Adipocyte (in vitro differentiated cells): ENCODE results near the gene B3GALT4.

ENCODE experiments used
- DNase-seq: peaks from one replicate; pipeline ENCODE4 v3.0.0-alpha.2; 2015; ENCODE audit warnings: low read depth
- H3K27me3 ChIP-seq: replicated peaks from 2 replicates; pipeline ENCODE4 v1.7.0; 2013; ENCODE audit warnings: mild to moderate bottlenecking, low read length, moderate library complexity; ENCODE audit not compliant: control insufficient read depth, insufficient read depth
- H3K36me3 ChIP-seq: 2 replicates; pipeline ENCODE4 v1.7.0; 2013; ENCODE audit warnings: low read length, mild to moderate bottlenecking, moderate library complexity; ENCODE audit not compliant: control insufficient read depth, insufficient read depth, severe bottlenecking
- H3K4me1 ChIP-seq: 2 replicates; pipeline ENCODE4 v1.7.0; 2013; ENCODE audit warnings: mild to moderate bottlenecking, low read length, moderate library complexity; ENCODE audit not compliant: control insufficient read depth, insufficient read depth
- H3K4me3 ChIP-seq: 2 replicates; pipeline ENCODE4 v1.7.0; 2013; ENCODE audit warnings: mild to moderate bottlenecking, low read length, moderate library complexity
- H3K9ac ChIP-seq: 2 replicates; pipeline ENCODE4 v1.7.0; 2013; ENCODE audit warnings: mild to moderate bottlenecking, low read length, moderate library complexity
- H3K9me3 ChIP-seq: 2 replicates; pipeline ENCODE4 v1.7.0; 2013; ENCODE audit warnings: mild to moderate bottlenecking, low read length, moderate library complexity; ENCODE audit not compliant: control insufficient read depth

Gene B3GALT4

DNA sequence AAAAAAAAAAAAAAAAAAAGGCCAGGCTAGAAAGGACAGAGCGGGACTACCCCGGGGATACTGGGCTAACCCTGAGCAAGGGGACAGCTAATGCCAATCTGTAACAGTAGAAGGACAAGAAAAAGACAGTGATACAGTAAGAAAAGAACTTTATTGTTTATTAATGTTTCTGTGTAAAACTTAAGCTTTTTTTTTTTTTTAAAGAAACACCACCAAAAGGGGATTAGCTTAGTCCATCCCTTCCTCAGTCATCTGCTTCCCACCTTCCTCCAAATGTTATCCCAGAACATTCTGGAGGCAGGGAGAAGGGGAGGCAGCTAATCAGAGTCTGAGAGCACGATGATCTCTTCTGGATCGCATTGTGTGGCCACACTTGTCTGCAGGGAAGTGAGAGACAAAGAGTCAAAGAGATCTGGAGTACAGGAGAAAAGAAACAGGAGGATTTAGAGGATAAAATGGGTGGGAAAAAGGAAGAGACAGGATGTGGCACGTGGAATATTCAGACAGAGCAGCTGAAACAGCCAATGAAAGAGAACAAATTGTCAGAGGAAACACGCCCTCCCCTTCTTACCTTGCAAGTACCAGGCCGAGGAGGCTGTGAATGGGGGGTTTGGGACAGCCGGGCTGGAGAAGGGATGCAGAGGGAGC lies 41.6 kb downstream of the B3GALT4 start:
- no peaks in the 10 kb centered on the region for H3K27me3 ChIP-seq
- peak overlapping the region; percentile 85 for H3K4me3 ChIP-seq
- no peak for DNase-seq
- no peaks in the 10 kb centered on the region for H3K9me3 ChIP-seq
- peak overlapping the region; percentile 80 for H3K9ac ChIP-seq
- peaks cover 15% of the 10 kb centered on the region for H3K36me3 ChIP-seq
- peaks cover 57% of the 10 kb centered on the region for H3K4me1 ChIP-seq

DNA sequence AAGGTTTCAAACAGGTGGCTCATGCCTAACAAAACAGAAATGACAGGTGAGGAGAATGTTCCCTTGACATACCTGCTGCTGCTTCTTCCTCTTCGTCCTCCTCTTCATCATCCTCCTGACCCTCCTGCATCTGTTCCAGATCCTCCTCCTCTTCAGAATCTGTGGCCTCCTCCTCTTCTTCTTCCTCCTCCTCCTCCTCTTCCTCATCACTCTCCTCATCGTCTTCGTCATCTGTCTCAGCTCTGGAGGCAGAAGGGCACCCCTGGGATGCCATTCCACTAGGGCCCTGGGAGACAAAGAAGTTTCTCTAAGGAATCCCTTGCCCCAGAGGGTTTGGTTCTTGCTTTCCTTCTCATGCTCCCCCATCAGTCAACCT lies 43.0 kb downstream of the B3GALT4 start:
- Histone ChIP-seq H3K27me3 (no peaks in the 10 kb centered on the region), H3K9me3 (no peaks in the 10 kb centered on the region), H3K9ac (peak overlapping the region; percentile 22), H3K4me3 (peak overlapping the region; percentile 83), H3K36me3 (peaks cover 15% of the 10 kb centered on the region), H3K4me1 (peaks cover 55% of the 10 kb centered on the region)
- DNase-seq: no peak

DNA sequence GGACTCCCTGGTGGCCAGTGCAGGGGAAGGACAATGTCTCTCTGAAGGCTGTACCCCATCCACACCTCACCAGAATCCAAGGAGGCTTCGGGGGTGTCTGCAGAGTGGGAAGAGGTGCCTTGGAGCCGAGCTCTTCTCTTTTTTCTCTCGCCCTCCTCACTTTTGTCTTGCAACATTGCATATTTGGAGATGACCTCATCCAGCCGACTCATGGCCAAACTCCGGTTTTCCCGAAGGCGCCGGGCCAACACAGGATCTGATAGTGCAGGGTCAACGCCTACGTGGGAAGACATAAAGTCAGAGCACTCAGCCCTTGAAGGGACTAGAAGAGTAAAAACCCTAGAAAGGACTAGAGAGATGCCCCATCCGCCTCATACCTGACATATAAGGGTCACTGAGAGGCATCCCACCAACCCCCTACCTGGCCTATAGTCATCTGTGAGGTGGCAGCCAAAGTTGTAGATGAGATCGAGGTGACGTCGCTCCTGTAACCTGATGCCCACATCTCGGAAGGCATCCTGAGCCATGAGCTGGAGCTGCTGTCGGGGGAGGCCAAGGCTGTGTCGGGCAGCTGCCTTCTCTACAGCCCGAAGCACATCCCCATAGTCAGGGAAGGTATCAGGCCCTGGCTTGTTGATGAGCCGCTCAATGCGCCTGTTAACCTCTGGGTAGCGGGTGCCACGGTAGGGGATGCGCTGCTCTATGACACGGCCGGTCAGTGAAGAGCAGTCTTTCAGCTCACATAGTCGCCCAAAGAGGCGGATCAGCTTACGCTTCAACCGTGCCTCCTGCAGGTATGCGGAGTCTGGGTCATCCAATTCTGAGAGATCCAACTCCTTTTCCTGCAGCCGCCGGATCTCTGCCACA lies 43.6 kb downstream of the B3GALT4 start:
- Histone ChIP-seq H3K27me3 (no peaks in the 10 kb centered on the region), H3K9ac (peak overlapping the region; percentile 84), H3K36me3 (peaks cover 15% of the 10 kb centered on the region), H3K9me3 (no peaks in the 10 kb centered on the region), H3K4me1 (peaks cover 53% of the 10 kb centered on the region), H3K4me3 (peak overlapping the region; percentile 83)
- DNase-seq: peak; percentile 88

DNA sequence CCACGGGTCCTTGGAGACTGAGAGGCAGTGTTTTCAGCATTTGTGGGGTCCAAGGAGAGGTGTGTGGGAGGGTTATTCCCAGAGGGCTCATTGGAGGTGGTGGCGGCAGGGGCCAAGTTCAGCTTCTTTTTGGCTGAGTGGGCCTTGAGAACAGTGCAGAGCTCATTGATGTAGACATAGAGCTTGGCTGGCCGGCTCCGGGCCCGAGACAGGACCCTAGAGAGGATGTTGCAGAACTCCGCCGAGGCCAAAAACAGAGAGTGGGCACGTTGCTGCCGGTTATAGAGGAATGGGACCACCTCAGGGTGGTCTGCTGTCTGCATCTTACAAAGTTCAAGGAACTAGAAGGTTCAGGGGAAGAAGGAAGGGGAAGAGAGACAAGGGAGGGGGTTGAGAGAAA lies 44.3 kb downstream of the B3GALT4 start:
- H3K4me1 ChIP-seq: peaks cover 53% of the 10 kb centered on the region
- no peak for DNase-seq
- H3K36me3 ChIP-seq: peaks cover 15% of the 10 kb centered on the region
- H3K27me3 ChIP-seq: no peaks in the 10 kb centered on the region
- peak overlapping the region; percentile 84 for H3K9ac ChIP-seq
- H3K4me3 ChIP-seq: peak overlapping the region; percentile 83
- no peaks in the 10 kb centered on the region for H3K9me3 ChIP-seq

DNA sequence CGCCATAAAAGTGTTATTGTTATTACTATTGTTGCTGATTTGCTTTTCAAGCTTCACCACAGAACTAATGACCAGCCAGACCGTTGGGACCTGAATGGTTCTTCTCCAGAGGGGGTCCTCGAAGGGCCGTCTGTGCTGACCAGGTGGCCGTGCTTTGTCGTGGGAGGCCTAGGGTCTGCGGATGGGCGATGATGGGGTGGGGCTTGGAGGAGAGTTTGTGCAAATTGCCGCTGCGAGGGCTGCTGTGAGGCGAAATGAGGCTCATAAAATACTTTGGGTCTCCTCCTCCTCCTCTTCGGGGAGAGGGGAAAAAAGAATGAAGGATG lies 46.7 kb downstream of the B3GALT4 start:
- Histone ChIP-seq H3K36me3 (peaks cover 13% of the 10 kb centered on the region), H3K27me3 (no peaks in the 10 kb centered on the region), H3K9ac (peak overlapping the region; percentile 84), H3K9me3 (no peaks in the 10 kb centered on the region), H3K4me1 (peaks cover 44% of the 10 kb centered on the region), H3K4me3 (peak overlapping the region; percentile 83)
- no peak for DNase-seq

DNA sequence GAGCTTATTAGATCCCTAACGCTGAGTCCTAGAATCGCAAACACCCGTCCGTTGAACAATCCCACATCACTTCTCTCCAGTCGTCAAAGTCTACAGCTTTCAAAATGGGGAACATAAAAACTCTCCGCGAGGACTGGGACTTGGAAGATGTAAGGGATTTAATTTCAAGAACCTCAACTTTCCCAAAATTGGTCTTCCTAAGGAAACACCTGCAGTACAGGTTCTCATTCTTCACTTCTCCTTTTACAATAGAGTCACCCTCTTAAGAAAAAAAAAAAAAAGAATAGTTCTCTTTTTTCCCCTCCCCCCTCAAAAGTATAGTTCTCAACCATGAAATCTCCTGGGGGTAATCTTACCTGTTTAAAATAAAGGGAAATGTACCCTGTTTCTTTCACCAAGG lies 47.2 kb downstream of the B3GALT4 start:
- H3K9ac ChIP-seq: no peak overlapping the region
- peaks cover 8% of the 10 kb centered on the region for H3K36me3 ChIP-seq
- DNase-seq: no peak
- no peak overlapping the region for H3K4me3 ChIP-seq
- peaks cover 38% of the 10 kb centered on the region for H3K4me1 ChIP-seq
- no peaks in the 10 kb centered on the region for H3K27me3 ChIP-seq
- no peaks in the 10 kb centered on the region for H3K9me3 ChIP-seq
